BJ (cell line): Measurements from ENCODE around the gene ARIH2. TPM values are rescaled to one million over a fixed set of nuclear protein-coding genes. Genes with fewer than 3 reads are reported as not detected.
"Not testable (repeated sequence)": the region's sequence is repeated elsewhere in the genome, so short reads cannot be mapped to it uniquely, and the experiment has no call there.

Source experiments
- CTCF ChIA-PET: fragments of 350-600 bp; formaldehyde crosslinking; extraction: SDS; loops from one replicate; lab custom pipeline; 2021; ENCODE audit warnings: antibody characterized with exemption, inconsistent platforms; lab: Yijun Ruan, JAX
- POLR2A ChIA-PET: fragments of 300-600 bp; sonication (Branson Sonifier 250); formaldehyde crosslinking; extraction: SDS; loops from one replicate; lab custom pipeline; 2021; ENCODE audit warnings: antibody characterized with exemption; lab: Charles Lee
- DNase-seq: peaks from one replicate; pipeline ENCODE4 v3.0.0-alpha.2; 2011; ENCODE audit warnings: low read depth
- H3K27me3 ChIP-seq: 2 replicates; pipeline ENCODE4 v1.6.0; 2011; ENCODE audit warnings: low read length; ENCODE audit not compliant: control insufficient read depth, insufficient read depth
- H3K36me3 ChIP-seq: 2 replicates; pipeline ENCODE4 v1.5.1; 2011; ENCODE audit warnings: low read length; ENCODE audit not compliant: control insufficient read depth, insufficient read depth
- H3K4me3 ChIP-seq: 2 replicates; pipeline ENCODE4 v1.5.1; 2011; ENCODE audit warnings: low read depth, mild to moderate bottlenecking, control low read depth, low read length
- CTCF ChIP-seq: IDR thresholded peaks from 2 replicates; pipeline ENCODE4 v1.5.1; 2011; ENCODE audit warnings: low read depth, mild to moderate bottlenecking, control low read depth, inconsistent platforms, low read length, moderate library complexity; ENCODE audit not compliant: insufficient read depth
- polyA plus RNA-seq: library from polyadenylated mRNA; depleted of rRNA; stranded (reverse); fragments of >200 nt; gene quantifications from 2 replicates; pipeline ENCODE4 v1.2.3, GENCODE V29; 2011

Gene ARIH2
- polyA plus RNA-seq, 1 experiment: 96.7 TPM

GRCh38 chr3:49006408-49007067 lies 87.9 kb downstream of the ARIH2 start:
- Histone ChIP-seq H3K4me3 (peak overlapping the region; percentile 96), H3K36me3 (peaks cover 6% of the 10 kb centered on the region), H3K27me3 (no peaks in the 10 kb centered on the region)
- TF ChIP-seq CTCF: no peak
- CTCF ChIA-PET: interaction anchor here (0.6 to 6.2 kb wide), 10 partner anchors 11 to 557 kb away, joined by 3 to 46 read pairs (median 4); partner anchors contain the start of genes ARIH2, DALRD3, NDUFAF3 and P4HTM
- DNase-seq: no peak
- POLR2A ChIA-PET: interaction anchor here (0.5 to 1.5 kb wide), 6 partner anchors 13 to 108 kb away, joined by 3 to 19 read pairs (median 8); partner anchors contain the start of genes IMPDH2, NDUFAF3, P4HTM and SLC25A20

GRCh38 chr3:49007068-49007770 lies 88.6 kb downstream of the ARIH2 start, which contains the start of gene WDR6:
WDR6 (plus strand) TSS chr3:49007391; CDS start chr3:49007432, 41 bp downstream.
- DNase-seq: peak; percentile 84
- Histone ChIP-seq H3K27me3 (no peaks in the 10 kb centered on the region), H3K4me3 (peak within 1 kb of the TSS; percentile 96), H3K36me3 (peaks cover 10% of the 10 kb centered on the region)
- peak; percentile 50 for TF ChIP-seq CTCF
- ChIA-PET POLR2A (interaction anchor here (0.5 to 1.5 kb wide), 10 partner anchors 13 to 664 kb away, joined by 3 to 19 read pairs (median 7); partner anchors contain the start of genes IMPDH2, NDUFAF3, P4HTM and SLC25A20), CTCF (interaction anchor here (0.7 to 6.2 kb wide), 9 partner anchors 10 to 558 kb away, joined by 3 to 46 read pairs (median 4); partner anchors contain the start of genes ARIH2, DALRD3, NDUFAF3 and P4HTM)

- no peak for DNase-seq
- no peak for TF ChIP-seq CTCF
- CTCF ChIA-PET: interaction anchor here (0.9 to 6.2 kb wide), 6 partner anchors 9 to 89 kb away, joined by 3 to 46 read pairs (median 8); partner anchors contain the start of genes ARIH2, DALRD3, NDUFAF3 and P4HTM
- Histone ChIP-seq H3K27me3 (no peaks in the 10 kb centered on the region), H3K4me3 (peak overlapping the region; percentile 96), H3K36me3 (peaks cover 17% of the 10 kb centered on the region)
- POLR2A ChIA-PET: interaction anchor here (0.6 to 1.5 kb wide), 9 partner anchors 10 to 663 kb away, joined by 3 to 9 read pairs (median 5); partner anchors contain the start of genes DALRD3, IMPDH2, NDUFAF3 and P4HTM
Observed at GRCh38 chr3:49007771-49008528, 89.3 kb downstream of the ARIH2 start.

GRCh38 chr3:49008627-49009026 lies 90.0 kb downstream of the ARIH2 start:
- not testable (repeated sequence) for H3K27me3 ChIP-seq, DNase-seq
- Histone ChIP-seq H3K4me3 (peak overlapping the region; percentile 96), H3K36me3 (peaks cover 24% of the 10 kb centered on the region)
- ChIA-PET CTCF (interaction anchor here (2.9 to 6.2 kb wide), 3 partner anchors 8 to 19 kb away, joined by 13 to 46 read pairs (median 30); partner anchors contain the start of genes NDUFAF3 and P4HTM), POLR2A (interaction anchor here (1.0 kb wide), 1 partner anchor 13 kb away, joined by 3 read pairs; the partner anchor contains the start of gene NDUFAF3)

GRCh38 chr3:49009396-49009795 lies 90.8 kb downstream of the ARIH2 start:
- POLR2A ChIA-PET: interaction anchor here (1.0 kb wide), 1 partner anchor 12 kb away, joined by 3 read pairs; the partner anchor contains the start of gene NDUFAF3
- Histone ChIP-seq H3K4me3 (no peak overlapping the region), H3K36me3 (peaks cover 26% of the 10 kb centered on the region), H3K27me3 (no peaks in the 10 kb centered on the region)
- CTCF ChIA-PET: interaction anchor here (0.6 to 6.2 kb wide), 5 partner anchors 8 to 271 kb away, joined by 3 to 46 read pairs (median 13); partner anchors contain the start of genes DALRD3, NDUFAF3 and P4HTM
- TF ChIP-seq CTCF: no peak
- DNase-seq: no peak
